Measurements from ENCODE around the gene PTCRA. TPM values are rescaled to one million over a fixed set of nuclear protein-coding genes. Genes with fewer than 3 reads are reported as not detected.

PTCRA gene
- total and polyA plus RNA-seq, 2 of the 4 experiments (the other 2 are of a cell fraction) = not detected

- no peak overlapping the region for H3K18ac ChIP-seq (ENCODE audit: low read depth, low read length)
- no peak overlapping the region for H4K8ac ChIP-seq (ENCODE audit: low read depth in 2 of 2, low read length in 2 of 2)
- H3K4me1 ChIP-seq (ENCODE audit: control insufficient read depth, insufficient read depth, low read length) = peaks cover 7% of the 10 kb centered on the region; the same call in 1 of the 2 replicates
- peaks cover 0 to 3% of the 10 kb centered on the region in 2 experiments; a peak in 1 of 4 replicates for H3K79me1 ChIP-seq (ENCODE audit: low read depth in 1 of 2, low read length in 2 of 2)
- no peak overlapping the region for H2BK5ac ChIP-seq (ENCODE audit: low read depth, low read length, poor library complexity, severe bottlenecking)
- H2AK5ac ChIP-seq (ENCODE audit: low read depth, low read length) = no peak overlapping the region
- H3K4ac ChIP-seq (ENCODE audit: low read depth, low read length) = no peak overlapping the region
- intact Hi-C loops (cut with micrococcal nuclease) = no loop called here
- 69% methylated on average over 9 of the region's 13 CpGs; no CpG with 5 or more reads in 1 of the 2 experiments for WGBS, 2 experiments (ENCODE audit: extremely low coverage in 2 of 2, insufficient read length in 1 of 2)
- no peaks in the 10 kb centered on the region for H3K9me1 ChIP-seq (ENCODE audit: insufficient read depth, low read length)
- ATAC-seq (ENCODE audit: low read depth) (no peak), DNase-seq (no peak)
- H4K91ac ChIP-seq (ENCODE audit: insufficient read depth, low read depth, low read length) = no peak overlapping the region
- no peaks in the 10 kb centered on the region for H3K27me3 ChIP-seq (ENCODE audit: control insufficient read depth, insufficient read depth, low read length)
- peak overlapping the region; percentile 35; the same call in 1 of the 2 replicates for H3K4me2 ChIP-seq (ENCODE audit: low read depth, low read length)
- H2BK15ac ChIP-seq (ENCODE audit: low read depth, low read length) = no peak overlapping the region
- H2AFZ ChIP-seq (replicated peaks; ENCODE audit: low read length, poor library complexity) = peak overlapping the region; percentile 84
- H3K4me3 ChIP-seq (ENCODE audit: insufficient read depth, low read depth, low read length) = no peak overlapping the region
- no peak overlapping the region for H2BK120ac ChIP-seq (ENCODE audit: low read depth, low read length)
- no TSS peak for BruUV-seq (replicated peaks)
- H2BK20ac ChIP-seq (ENCODE audit: low read depth, low read length) = no peak overlapping the region
- H3K56ac ChIP-seq (ENCODE audit: extremely low read depth, insufficient read depth, low read length) = no peak overlapping the region
- no peak overlapping the region for H3K14ac ChIP-seq (replicated peaks; ENCODE audit: low read depth, low read length)
- H4K5ac ChIP-seq (ENCODE audit: low read depth, low read length) = no peak overlapping the region
- no peaks in the 10 kb centered on the region for H4K20me1 ChIP-seq (ENCODE audit: insufficient read depth, low read length)
- peaks cover 21% of the 10 kb centered on the region for H3K36me3 ChIP-seq (ENCODE audit: control insufficient read depth, insufficient read depth, low read length)
- H2AK9ac ChIP-seq (replicated peaks; ENCODE audit: low read depth, low read length, poor library complexity) = no peak overlapping the region
- H3K9ac ChIP-seq (ENCODE audit: low read depth, low read length) = no peak overlapping the region
- ChIA-PET POLR2A (ENCODE audit: unreplicated experiment) (no interaction called here), CTCF (no interaction called here)
- TF ChIP-seq RCOR1 (IDR thresholded peaks at IDR 0.05; ENCODE audit: insufficient replicate concordance, low read length) (no peak), CHD1 (IDR thresholded peaks at IDR 0.05; ENCODE audit: low read depth, low read length) (no peak), BHLHE40 (IDR thresholded peaks at IDR 0.05; ENCODE audit: low read depth, low read length) (no peak), RAD21 (IDR thresholded peaks at IDR 0.05; ENCODE audit: low read length) (no peak), CEBPB (IDR thresholded peaks at IDR 0.05; ENCODE audit: low read depth, low read length) (no peak)
- no peak overlapping the region for H3K23ac ChIP-seq (ENCODE audit: low read depth, low read length)
- no peak overlapping the region for H3K27ac ChIP-seq (ENCODE audit: insufficient read depth, low read length)
- no peaks in the 10 kb centered on the region for H3K9me3 ChIP-seq (ENCODE audit: control insufficient read depth, insufficient read depth, low read length)
- dilution Hi-C loops (cut with HindIII; ENCODE audit: low sequenced_read_pairs, unreplicated experiment) = no loop called here
- in situ Hi-C loops (cut with MboI; ENCODE audit: low sequenced_read_pairs) = no loop called here
Observed at GRCh38 chr6:42959917-42960242, 44.0 kb downstream of the PTCRA start.
